Activated naive CD4-positive, alpha-beta T cell treated with anti-CD3 and anti-CD28 coated beads for 36 hours (primary cell): ENCODE results near the gene GTF2B. TPM values are rescaled to one million over a fixed set of nuclear protein-coding genes. Genes with fewer than 3 reads are reported as not detected.
"Not testable (repeated sequence)": the region's sequence is repeated elsewhere in the genome, so short reads cannot be mapped to it uniquely, and the experiment has no call there.

Experiments used
- CTCF ChIA-PET: fragments of 350-600 bp; sonication (Branson Sonifier 250); formaldehyde crosslinking; loops from one replicate; lab custom pipeline; 2021; ENCODE audit warnings: antibody characterized with exemption; lab: Charles Lee
- DNase-seq: peaks from one replicate; pipeline ENCODE4 v3.0.0-alpha.2; 2020
- H3K27ac Mint-ChIP-seq: one replicate; pipeline ENCODE4 v1.8.0; 2021; ENCODE audit warnings: mild to moderate bottlenecking, mixed read lengths
- H3K27me3 Mint-ChIP-seq: one replicate; pipeline ENCODE4 v1.8.0; 2021; ENCODE audit warnings: low read depth, mixed read lengths
- H3K36me3 Mint-ChIP-seq: one replicate; pipeline ENCODE4 v1.8.0; 2021; ENCODE audit warnings: low read depth, mixed read lengths
- H3K4me1 Mint-ChIP-seq: one replicate; pipeline ENCODE4 v1.8.0; 2021; ENCODE audit warnings: low read depth, mixed read lengths
- H3K4me3 Mint-ChIP-seq: one replicate; pipeline ENCODE4 v1.8.0; 2021; ENCODE audit warnings: mild to moderate bottlenecking, moderate library complexity, mixed read lengths
- H3K9me3 Mint-ChIP-seq: one replicate; pipeline ENCODE4 v1.8.0; 2021; ENCODE audit warnings: mixed read lengths
- intact Hi-C: fragments of 100-400 bp; cut with micrococcal nuclease; formaldehyde crosslinking; loops from one replicate; pipeline ENCODE4 v1.15.1; 2023
- total RNA-seq, 2 experiments: library from RNA; stranded (reverse); gene quantifications; one replicate each; pipeline ENCODE4 v1.2.3, GENCODE V29; 2021

GTF2B gene, protein sequence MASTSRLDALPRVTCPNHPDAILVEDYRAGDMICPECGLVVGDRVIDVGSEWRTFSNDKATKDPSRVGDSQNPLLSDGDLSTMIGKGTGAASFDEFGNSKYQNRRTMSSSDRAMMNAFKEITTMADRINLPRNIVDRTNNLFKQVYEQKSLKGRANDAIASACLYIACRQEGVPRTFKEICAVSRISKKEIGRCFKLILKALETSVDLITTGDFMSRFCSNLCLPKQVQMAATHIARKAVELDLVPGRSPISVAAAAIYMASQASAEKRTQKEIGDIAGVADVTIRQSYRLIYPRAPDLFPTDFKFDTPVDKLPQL
- 10 to 100 TPM; 35.2 to 36.1 TPM for total RNA-seq

DNA sequence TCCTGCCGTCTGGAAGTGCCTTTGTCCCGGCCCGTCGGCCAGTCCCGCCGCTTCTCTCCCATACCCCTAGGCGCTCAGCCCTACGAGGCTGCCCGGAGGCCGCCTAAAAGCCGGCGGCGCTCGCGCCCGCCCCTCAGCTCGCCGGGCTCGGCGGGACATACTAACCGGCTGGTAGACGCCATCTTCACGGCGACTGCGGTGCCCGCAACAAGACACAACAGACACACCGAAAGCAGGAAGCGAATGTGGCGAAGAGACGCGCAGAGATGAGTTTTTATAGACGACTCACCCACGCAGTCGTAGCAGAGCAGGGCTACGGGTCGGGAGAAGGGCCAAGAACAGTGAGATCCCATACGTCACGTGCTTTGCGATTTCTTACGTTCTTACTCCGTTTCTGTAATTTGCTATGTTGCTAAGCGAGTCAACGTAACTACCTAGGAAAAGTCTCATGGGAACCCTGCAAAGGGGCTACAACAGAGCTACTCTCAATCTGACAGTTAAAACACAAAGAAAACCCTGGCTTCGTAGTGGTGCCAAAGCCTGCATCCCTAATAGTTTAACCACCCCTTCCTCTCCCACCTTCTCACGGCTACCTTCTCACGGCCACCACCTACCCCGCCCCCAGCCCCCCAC, at the start of gene GTF2B:
TSS of gene GTF2B (minus strand) at position 250 of the 633 bp plus-strand sequence. CDS start at position 182, 68 bp downstream.
- CTCF ChIA-PET: interaction anchor here (0.6 to 4.3 kb wide), 6 partner anchors 9 to 207 kb away, joined by 3 to 25 read pairs (median 4); partner anchors contain the start of gene PKN2
- H3K4me1 Mint-ChIP-seq: peaks cover 36% of the 10 kb centered on the region
- H3K4me3 Mint-ChIP-seq: peak within 1 kb of the TSS; percentile 82
- intact Hi-C loops: loop anchor here (1.0 to 5.0 kb wide), 12 partner anchors 23 to 1977 kb away; partner anchors contain the start of genes GBP2, GBP4, HS2ST1 and KYAT3
- H3K36me3 Mint-ChIP-seq: peaks cover 6% of the 10 kb centered on the region
- peak within 1 kb of the TSS; percentile 96 for H3K27ac Mint-ChIP-seq
- H3K27me3 Mint-ChIP-seq: no peaks in the 10 kb centered on the region
- no peaks in the 10 kb centered on the region for H3K9me3 Mint-ChIP-seq
- DNase-seq: peak; percentile 97

DNA sequence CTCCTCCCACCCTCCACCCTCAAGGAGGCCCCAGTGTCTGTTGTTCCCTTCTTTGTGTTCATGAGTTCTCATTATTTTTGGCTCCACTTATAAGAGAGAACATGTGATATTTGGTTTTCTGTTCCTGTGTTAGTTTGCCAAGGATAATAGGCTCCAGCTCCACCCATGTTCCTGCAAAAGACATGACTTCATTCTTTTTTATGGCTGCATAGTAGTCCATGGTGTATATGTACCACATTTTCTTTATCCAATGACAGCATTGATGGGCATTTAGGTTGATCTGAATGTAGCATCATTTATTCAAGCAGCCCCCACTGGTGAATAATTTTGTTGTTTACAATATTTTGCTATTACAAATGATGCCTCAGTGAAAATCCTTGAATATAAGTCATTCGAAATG, 47.2 kb upstream of the GTF2B start:
- not testable (repeated sequence) for H3K4me1 Mint-ChIP-seq, H3K9me3 Mint-ChIP-seq, DNase-seq, H3K27ac Mint-ChIP-seq, H3K4me3 Mint-ChIP-seq, H3K27me3 Mint-ChIP-seq
- CTCF ChIA-PET: interaction anchor here (0.6 kb wide), 1 partner anchor 222 kb away, joined by 3 read pairs; no protein-coding TSS in a partner anchor
- intact Hi-C loops: loop anchor here (5.0 kb wide), 1 partner anchor 136 kb away; no protein-coding TSS in a partner anchor
- H3K36me3 Mint-ChIP-seq: peaks cover 61% of the 10 kb centered on the region

DNA sequence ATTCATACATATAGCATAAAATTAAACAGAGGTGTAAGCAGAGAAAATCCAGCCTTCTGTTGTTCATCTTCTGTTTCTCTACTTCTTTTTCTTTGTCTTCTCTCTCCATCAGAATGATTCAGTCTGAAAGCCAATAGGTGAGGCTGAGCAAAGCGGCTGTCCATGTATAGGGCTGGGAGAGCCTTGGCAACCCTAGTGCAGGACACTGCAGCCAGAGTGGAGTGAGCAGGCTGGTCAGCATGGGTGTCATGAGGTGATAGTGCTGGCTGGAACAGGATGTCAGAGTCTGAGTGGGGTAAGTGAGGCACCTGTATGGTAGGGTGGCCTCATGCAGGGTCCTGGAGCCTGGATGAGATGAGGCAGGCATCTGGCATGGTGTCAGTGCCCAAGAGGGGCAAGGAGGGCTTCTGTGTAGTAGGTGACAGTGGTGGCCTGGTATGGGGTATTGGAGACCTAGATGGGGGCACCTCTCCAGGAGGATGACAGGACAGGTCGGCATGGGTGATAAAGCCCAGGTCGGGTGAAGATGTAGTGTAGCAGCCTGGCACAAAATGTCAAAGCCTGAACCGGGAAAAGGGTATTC, 45.5 kb upstream of the GTF2B start:
- H3K9me3 Mint-ChIP-seq: no peaks in the 10 kb centered on the region
- H3K27ac Mint-ChIP-seq: no peak overlapping the region
- no peak overlapping the region for H3K4me3 Mint-ChIP-seq
- CTCF ChIA-PET: interaction anchor here (0.6 to 0.8 kb wide), 3 partner anchors 8 to 85 kb away, joined by 3 to 4 read pairs (median 3); no protein-coding TSS in a partner anchor
- H3K36me3 Mint-ChIP-seq: peaks cover 57% of the 10 kb centered on the region
- no peaks in the 10 kb centered on the region for H3K4me1 Mint-ChIP-seq
- no peak for DNase-seq
- intact Hi-C loops: loop anchor here (1.0 to 5.0 kb wide), 4 partner anchors 135 to 518 kb away; no protein-coding TSS in a partner anchor
- no peaks in the 10 kb centered on the region for H3K27me3 Mint-ChIP-seq

DNA sequence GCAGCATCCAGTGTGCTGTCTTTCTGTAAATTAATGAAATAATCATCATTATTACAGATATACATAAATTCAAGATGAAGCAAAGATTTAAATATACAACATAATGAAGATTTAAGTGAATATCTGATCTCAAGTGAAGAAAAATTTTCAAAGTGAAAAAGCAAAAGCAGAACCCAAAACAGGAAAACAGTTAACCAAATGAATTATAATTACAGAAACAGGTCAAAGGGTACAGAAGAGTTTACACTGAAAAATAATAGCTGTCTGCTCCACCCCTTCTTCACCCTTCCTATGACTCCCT, 44.8 kb upstream of the GTF2B start:
- intact Hi-C loops: loop anchor here (1.0 to 5.0 kb wide), 4 partner anchors 134 to 519 kb away; no protein-coding TSS in a partner anchor
- H3K27me3 Mint-ChIP-seq: no peaks in the 10 kb centered on the region
- H3K9me3 Mint-ChIP-seq: no peaks in the 10 kb centered on the region
- CTCF ChIA-PET: interaction anchor here (0.6 to 0.8 kb wide), 3 partner anchors 9 to 85 kb away, joined by 3 to 4 read pairs (median 3); no protein-coding TSS in a partner anchor
- H3K36me3 Mint-ChIP-seq: peaks cover 54% of the 10 kb centered on the region
- no peak for DNase-seq
- no peak overlapping the region for H3K4me3 Mint-ChIP-seq
- H3K4me1 Mint-ChIP-seq: no peaks in the 10 kb centered on the region
- H3K27ac Mint-ChIP-seq: no peak overlapping the region

DNA sequence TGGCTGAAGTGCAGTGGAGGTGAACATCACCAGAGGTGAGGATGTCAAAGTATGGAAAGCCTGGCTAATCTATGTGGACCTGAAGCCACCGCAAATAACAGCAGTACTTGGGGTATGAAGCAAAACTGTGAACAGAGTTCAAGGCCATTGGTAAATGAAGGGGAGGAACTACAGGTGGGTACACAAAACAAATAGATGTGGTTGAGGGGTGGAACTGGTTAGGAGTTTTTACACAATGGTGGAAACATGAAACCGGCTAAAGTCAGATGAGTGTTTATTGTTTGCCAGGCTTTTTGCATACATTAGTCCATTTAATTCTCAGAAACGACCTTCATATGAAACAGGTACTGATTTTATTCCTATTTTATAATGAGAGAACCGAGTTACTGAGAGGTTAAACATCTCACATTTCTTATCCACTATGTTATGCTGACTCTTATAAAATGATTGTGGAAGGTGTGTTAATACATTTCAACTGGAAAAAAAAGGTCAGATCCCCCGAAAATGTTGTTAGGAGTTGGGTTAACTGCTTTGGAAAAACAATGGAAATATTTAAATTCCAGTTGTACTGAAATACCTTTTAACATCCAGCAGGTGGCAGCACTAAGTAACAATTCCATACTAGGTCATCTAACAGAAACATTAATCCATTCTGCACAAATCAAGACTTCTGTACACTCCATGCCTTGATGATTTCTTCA, 44.3 kb upstream of the GTF2B start:
- Mint-ChIP-seq H3K27me3 (no peaks in the 10 kb centered on the region), H3K4me1 (no peaks in the 10 kb centered on the region), H3K27ac (no peak overlapping the region), H3K9me3 (no peaks in the 10 kb centered on the region), H3K4me3 (no peak overlapping the region), H3K36me3 (peaks cover 52% of the 10 kb centered on the region)
- CTCF ChIA-PET: interaction anchor here (0.6 to 2.2 kb wide), 3 partner anchors 10 to 38 kb away, joined by 3 to 7 read pairs (median 4); no protein-coding TSS in a partner anchor
- peak; percentile 9 for DNase-seq
- intact Hi-C loops: loop anchor here (1.0 to 5.0 kb wide), 4 partner anchors 133 to 520 kb away; no protein-coding TSS in a partner anchor

DNA sequence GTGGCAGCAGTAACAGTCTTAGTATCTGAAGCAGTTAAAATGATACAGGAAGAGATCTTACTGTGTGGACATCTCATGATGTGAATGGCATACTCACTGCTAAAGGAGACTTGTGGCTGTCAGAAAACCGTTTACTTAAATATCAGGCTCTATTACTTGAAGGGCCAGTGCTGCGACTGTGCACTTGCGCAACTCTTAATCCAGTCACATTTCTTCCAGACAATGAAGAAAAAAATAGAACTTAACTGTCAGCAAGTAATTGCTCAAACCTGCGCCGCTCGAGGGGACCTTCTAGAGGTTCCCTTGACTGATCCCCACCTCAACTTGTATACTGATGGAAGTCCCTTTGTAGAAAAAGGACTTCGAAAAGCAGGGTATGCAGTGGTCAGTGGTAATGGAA, 38.8 kb upstream of the GTF2B start:
- intact Hi-C loops, H3K4me3 Mint-ChIP-seq, H3K9me3 Mint-ChIP-seq, H3K27ac Mint-ChIP-seq, DNase-seq, H3K4me1 Mint-ChIP-seq, H3K27me3 Mint-ChIP-seq, CTCF ChIA-PET: not testable (repeated sequence)
- H3K36me3 Mint-ChIP-seq: peaks cover 56% of the 10 kb centered on the region

DNA sequence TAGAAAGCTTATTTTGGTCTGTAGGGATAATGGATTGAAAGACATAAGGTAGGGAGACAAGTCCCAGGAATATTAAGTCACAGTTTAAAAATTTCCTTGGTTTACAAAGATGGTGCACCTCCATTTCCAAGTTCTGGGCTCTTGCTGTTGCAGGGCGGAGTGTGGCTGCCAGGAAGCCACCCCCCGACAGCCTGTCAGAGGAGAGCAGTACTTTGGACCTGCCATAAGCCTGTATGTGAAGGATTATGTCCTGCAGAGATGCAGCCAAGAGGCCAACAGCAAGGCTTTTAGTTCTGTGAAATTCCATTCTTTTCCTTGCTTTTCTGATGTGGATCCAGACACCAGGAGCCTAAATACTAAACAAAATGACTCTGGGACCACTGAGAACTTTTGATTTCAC, 31.9 kb upstream of the GTF2B start:
- H3K4me3 Mint-ChIP-seq: no peak overlapping the region
- no peaks in the 10 kb centered on the region for H3K27me3 Mint-ChIP-seq
- intact Hi-C loops: no loop called here
- CTCF ChIA-PET: interaction anchor here (0.5 kb wide), 1 partner anchor 16 kb away, joined by 3 read pairs; no protein-coding TSS in a partner anchor
- H3K27ac Mint-ChIP-seq: no peak overlapping the region
- H3K4me1 Mint-ChIP-seq: no peaks in the 10 kb centered on the region
- H3K9me3 Mint-ChIP-seq: peaks cover 17% of the 10 kb centered on the region
- H3K36me3 Mint-ChIP-seq: peaks cover 87% of the 10 kb centered on the region
- DNase-seq: no peak

DNA sequence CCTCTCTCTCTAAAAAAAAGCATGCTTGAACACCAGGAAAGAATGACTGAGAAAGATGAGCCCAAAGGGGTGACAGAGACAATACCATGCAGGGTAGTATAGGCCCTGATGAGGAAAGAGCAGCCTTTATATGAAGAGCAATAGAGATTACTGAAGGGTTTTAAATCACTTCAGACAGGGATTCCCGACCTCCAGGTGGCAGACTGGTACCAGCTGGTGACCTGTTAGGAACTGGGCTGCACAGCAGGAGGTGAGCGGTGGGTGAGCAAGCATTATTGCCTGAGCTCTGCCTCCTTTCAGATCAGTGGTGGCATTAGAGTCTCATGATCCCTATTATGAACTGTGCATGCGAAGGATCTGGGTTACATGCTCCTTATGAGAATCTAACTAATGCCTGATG, 30.8 kb upstream of the GTF2B start:
- Mint-ChIP-seq H3K4me3 (no peak overlapping the region), H3K36me3 (peaks cover 86% of the 10 kb centered on the region), H3K4me1 (peaks cover 1% of the 10 kb centered on the region), H3K27ac (no peak overlapping the region), H3K27me3 (no peaks in the 10 kb centered on the region), H3K9me3 (peaks cover 26% of the 10 kb centered on the region)
- DNase-seq: peak; percentile 16
- intact Hi-C loops: no loop called here
- CTCF ChIA-PET: no interaction called here

DNA sequence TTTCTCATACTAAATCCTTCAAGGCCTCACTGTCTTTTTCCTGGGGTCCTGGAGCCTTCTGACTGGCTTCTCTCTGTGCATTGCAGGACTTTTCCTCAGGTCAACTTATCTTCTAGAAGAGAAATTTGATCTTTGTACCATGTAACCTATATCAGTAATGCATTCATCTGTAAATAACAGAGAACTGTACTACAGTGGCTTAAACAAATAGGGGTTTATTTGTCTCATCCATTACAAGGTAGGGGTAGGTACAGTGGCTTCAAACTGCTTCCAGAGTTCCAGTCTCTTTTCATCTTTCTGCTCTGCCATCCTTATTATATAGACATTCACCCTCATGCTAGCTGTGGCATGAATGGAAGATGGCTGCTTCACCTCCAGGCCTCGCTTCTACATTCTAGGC, 29.5 kb upstream of the GTF2B start:
- Mint-ChIP-seq H3K9me3 (peaks cover 37% of the 10 kb centered on the region), H3K4me3 (no peak overlapping the region), H3K27me3 (no peaks in the 10 kb centered on the region), H3K36me3 (peaks cover 81% of the 10 kb centered on the region), H3K27ac (no peak overlapping the region), H3K4me1 (peaks cover 10% of the 10 kb centered on the region)
- CTCF ChIA-PET: no interaction called here
- DNase-seq: no peak
- intact Hi-C loops: no loop called here

DNA sequence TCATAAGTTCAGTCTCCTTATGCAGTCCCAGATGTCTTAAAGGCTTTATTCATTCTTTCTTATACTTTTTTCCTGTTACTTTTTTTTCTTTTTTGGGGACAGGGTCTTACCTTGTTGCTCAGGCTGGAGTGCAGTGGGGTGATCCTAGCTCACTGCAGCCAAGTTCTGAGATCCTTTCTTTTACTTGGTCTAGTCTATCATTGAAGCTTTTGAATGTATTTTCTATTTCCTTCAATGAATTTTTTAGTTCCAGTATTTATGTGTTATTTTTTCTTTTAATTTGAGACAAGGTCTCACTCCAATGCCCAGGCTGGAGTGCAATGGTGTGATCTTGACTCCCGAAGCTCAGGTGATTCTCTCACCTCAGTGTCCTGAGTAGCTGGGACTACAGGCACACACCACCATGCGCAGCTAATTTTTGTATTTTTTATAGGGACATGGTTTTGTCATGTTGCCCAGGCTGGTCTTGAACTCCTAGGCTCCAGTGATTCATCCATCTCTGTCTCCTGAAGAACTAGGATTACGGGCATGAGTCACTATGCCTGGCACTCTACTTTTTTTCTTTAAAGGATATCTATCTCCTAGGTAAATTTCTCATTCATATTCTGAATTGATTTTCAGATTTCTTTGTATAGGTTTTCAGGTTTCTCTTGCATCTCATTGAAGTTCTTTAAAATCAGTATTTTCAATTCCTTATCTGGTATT, 26.1 kb upstream of the GTF2B start:
- Mint-ChIP-seq H3K4me3 (no peak overlapping the region), H3K36me3 (peaks cover 53% of the 10 kb centered on the region), H3K9me3 (peaks cover 55% of the 10 kb centered on the region), H3K27me3 (no peaks in the 10 kb centered on the region), H3K4me1 (peaks cover 10% of the 10 kb centered on the region), H3K27ac (no peak overlapping the region)
- no peak for DNase-seq
- intact Hi-C loops: no loop called here
- CTCF ChIA-PET: interaction anchor here (1.0 kb wide), 1 partner anchor 44 kb away, joined by 3 read pairs; no protein-coding TSS in a partner anchor

DNA sequence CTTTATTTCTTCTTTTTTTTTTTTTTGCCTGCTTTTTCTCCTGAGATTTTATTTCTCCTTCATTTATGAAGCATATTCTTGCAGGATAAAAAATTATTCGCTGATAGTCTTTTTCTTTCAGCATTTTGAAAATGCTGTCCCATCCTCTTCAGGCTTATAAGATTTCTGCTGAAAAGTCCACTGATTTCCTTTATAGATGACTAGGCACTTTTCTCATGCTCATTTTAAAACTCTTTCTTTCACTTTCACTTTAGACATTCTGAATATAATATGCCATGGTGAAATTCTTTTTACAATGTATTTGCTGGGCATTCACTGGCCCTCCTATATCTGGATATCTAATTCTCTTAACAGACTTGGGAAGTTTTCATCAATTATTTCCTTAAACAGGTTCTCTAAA, 25.5 kb upstream of the GTF2B start:
- intact Hi-C loops: no loop called here
- peaks cover 57% of the 10 kb centered on the region for H3K9me3 Mint-ChIP-seq
- peaks cover 48% of the 10 kb centered on the region for H3K36me3 Mint-ChIP-seq
- DNase-seq: no peak
- H3K27me3 Mint-ChIP-seq: no peaks in the 10 kb centered on the region
- CTCF ChIA-PET: no interaction called here
- no peak overlapping the region for H3K4me3 Mint-ChIP-seq
- H3K4me1 Mint-ChIP-seq: peaks cover 11% of the 10 kb centered on the region
- no peak overlapping the region for H3K27ac Mint-ChIP-seq
